Astrocyte (in vitro differentiated cells and primary cell): ENCODE data around the gene LMO1. TPM values are rescaled to one million over a fixed set of nuclear protein-coding genes. Genes with fewer than 3 reads are reported as not detected.

Experiments used
- DNase-seq: peaks from one replicate; pipeline ENCODE4 v3.0.0-alpha.2; 2010; ENCODE audit warnings: low read depth
- FAIRE-seq: peaks from 2 replicates; lab custom pipeline; 2011; peaks lifted over from hg19 to GRCh38; lab: Jason Lieb, UNC
- H2AFZ ChIP-seq: 2 replicates; pipeline ENCODE4 v1.6.0; 2012; ENCODE audit warnings: low read depth, low read length, inconsistent platforms
- H3K27ac ChIP-seq: 2 replicates; pipeline ENCODE4 v1.5.1; 2011; ENCODE audit warnings: low read depth, low read length, inconsistent platforms
- H3K27me3 ChIP-seq: 2 replicates; pipeline ENCODE4 v1.6.0; 2011; ENCODE audit warnings: low read length, inconsistent platforms; ENCODE audit not compliant: insufficient read depth
- H3K36me3 ChIP-seq: 2 replicates; pipeline ENCODE4 v1.5.1; 2011; ENCODE audit warnings: low read length, inconsistent platforms; ENCODE audit not compliant: insufficient read depth
- H3K4me1 ChIP-seq: 2 replicates; pipeline ENCODE4 v1.5.1; 2011; ENCODE audit warnings: low read length, inconsistent platforms; ENCODE audit not compliant: insufficient read depth
- H3K4me2 ChIP-seq: 2 replicates; pipeline ENCODE4 v1.6.0; 2012; ENCODE audit warnings: low read length, inconsistent platforms
- H3K4me3 ChIP-seq: 2 replicates; pipeline ENCODE4 v1.5.1; 2011; ENCODE audit warnings: low read depth, mild to moderate bottlenecking, low read length, inconsistent platforms; ENCODE audit not compliant: insufficient read depth
- H3K79me2 ChIP-seq: 2 replicates; pipeline ENCODE4 v1.6.0; 2012; ENCODE audit warnings: mild to moderate bottlenecking, low read length, inconsistent platforms; ENCODE audit not compliant: insufficient read depth
- H3K9ac ChIP-seq: 2 replicates; pipeline ENCODE4 v1.6.0; 2012; ENCODE audit warnings: mild to moderate bottlenecking, low read length, inconsistent platforms
- H3K9me3 ChIP-seq: 2 replicates; pipeline ENCODE4 v1.5.1; 2012; ENCODE audit warnings: low read depth, mild to moderate bottlenecking, low read length, inconsistent platforms; ENCODE audit not compliant: insufficient read depth
- H4K20me1 ChIP-seq: 2 replicates; pipeline ENCODE4 v1.6.0; 2012; ENCODE audit warnings: low read length, inconsistent platforms; ENCODE audit not compliant: insufficient read depth
- H3K27ac Mint-ChIP-seq: one replicate; pipeline ENCODE4 v1.8.0; 2021; ENCODE audit warnings: mild to moderate bottlenecking, mixed read lengths; ENCODE audit not compliant: unreplicated experiment
- H3K27me3 Mint-ChIP-seq: one replicate; pipeline ENCODE4 v1.8.0; 2021; ENCODE audit warnings: low read depth, mixed read lengths; ENCODE audit not compliant: unreplicated experiment
- H3K36me3 Mint-ChIP-seq: one replicate; pipeline ENCODE4 v1.8.0; 2021; ENCODE audit warnings: low read depth, mixed read lengths; ENCODE audit not compliant: unreplicated experiment
- H3K4me1 Mint-ChIP-seq: one replicate; pipeline ENCODE4 v1.8.0; 2021; ENCODE audit warnings: low read depth, mixed read lengths; ENCODE audit not compliant: unreplicated experiment
- H3K4me3 Mint-ChIP-seq: one replicate; pipeline ENCODE4 v1.8.0; 2021; ENCODE audit warnings: mild to moderate bottlenecking, moderate library complexity, mixed read lengths; ENCODE audit not compliant: unreplicated experiment
- H3K9me3 Mint-ChIP-seq: one replicate; pipeline ENCODE4 v1.8.0; 2021; ENCODE audit warnings: mild to moderate bottlenecking, mixed read lengths; ENCODE audit not compliant: unreplicated experiment
- EZH2 ChIP-seq: IDR thresholded peaks from 2 replicates; pipeline ENCODE4 v1.6.1; 2012; ENCODE audit warnings: mild to moderate bottlenecking, low read length, inconsistent platforms; ENCODE audit not compliant: insufficient read depth
- total RNA-seq: library from RNA; stranded (reverse); gene quantifications from 2 replicates; pipeline ENCODE4 v1.2.1, GENCODE V29; 2021
- TF ChIP-seq, protein P1 (sequence below): IDR thresholded peaks from 2 replicates; pipeline ENCODE4 v1.5.1; 2011; ENCODE audit warnings: low read depth, mild to moderate bottlenecking, inconsistent platforms, low read length, moderate library complexity; ENCODE audit not compliant: insufficient read depth

Gene LMO1
- total RNA-seq, 1 donor from 2014 or later, result 1.5 TPM

DNA sequence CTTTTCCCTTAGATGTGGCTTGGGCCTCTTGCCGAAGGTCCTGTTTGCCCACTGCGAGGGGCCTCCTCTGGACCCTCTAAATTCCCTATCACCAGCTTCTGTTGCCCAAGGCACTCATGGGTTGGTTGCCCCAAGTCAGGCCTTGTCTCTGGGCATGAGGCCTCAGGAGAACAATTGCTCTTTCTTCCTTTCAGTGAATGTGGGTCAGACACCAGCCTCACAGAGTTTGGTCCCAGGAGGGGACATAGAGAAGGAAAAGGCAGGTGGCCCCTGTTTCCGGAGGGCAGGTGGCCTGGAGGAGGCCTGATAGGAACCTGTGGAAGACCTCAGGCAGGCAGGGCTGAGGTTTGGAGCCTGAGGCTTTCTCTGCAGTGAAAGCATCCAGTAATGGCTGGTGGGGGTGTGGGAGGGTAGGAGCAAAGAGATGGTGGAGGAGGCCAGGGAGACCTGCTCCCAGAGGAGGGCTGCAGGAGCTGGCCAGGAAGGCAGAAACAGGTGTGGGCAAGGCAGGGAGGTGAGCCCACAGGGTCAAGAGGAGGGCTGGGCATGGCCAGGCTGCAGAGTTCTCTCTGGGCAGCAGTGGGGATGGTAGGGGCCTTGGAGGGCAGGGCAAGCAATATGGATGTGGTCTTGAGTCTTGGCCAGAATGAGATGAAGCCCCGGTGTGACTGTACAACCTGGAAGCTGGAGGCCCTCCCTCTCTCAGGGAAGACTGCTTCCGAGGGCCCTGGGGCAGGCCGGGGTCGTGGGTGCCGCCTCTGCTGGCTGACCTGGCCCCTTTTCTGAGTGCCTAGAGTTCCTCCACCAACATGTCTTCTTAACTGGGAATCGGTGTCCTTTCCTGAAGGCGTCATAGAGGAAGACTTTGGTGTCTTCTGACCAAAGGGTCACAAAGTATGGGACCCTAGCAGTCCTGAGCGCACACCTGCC, 28.0 kb upstream of the LMO1 start:
- Mint-ChIP-seq H3K4me1 (no peaks in the 10 kb centered on the region), H3K9me3 (no peaks in the 10 kb centered on the region)

DNA sequence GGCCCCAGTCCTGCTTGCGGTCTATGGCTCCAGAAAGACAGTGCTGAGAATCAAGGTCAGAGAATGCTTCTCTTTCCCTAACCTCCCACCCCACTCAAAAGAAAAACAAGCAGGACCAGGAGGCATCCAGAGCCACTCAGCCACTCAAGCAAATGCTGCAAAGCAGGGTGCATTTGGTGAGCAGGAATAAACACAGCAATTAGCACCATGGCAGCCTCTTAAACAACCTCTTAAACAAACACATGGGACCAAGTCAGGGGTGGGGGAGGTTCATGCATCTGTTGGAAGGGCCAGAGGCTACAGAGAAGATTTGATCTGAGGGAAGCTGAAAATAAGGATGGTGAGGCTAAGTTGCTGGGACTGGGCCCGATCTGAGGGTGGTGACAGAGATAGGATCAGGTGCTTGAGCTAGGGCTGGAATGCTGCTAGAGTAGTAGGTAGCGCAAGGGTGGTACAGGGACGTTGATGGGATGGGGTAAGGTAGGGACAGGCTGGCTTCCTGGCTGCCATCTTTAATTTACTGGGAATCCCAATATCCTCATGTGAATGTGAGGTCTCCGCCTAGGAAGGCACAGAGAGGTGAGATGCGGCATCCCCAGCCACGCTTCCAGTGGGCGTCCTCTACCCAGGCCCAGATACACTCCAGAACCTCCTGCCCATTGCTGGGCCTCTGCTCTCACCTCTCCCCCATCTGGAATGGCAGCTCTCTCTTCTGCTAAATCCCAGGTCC, 26.6 kb upstream of the LMO1 start:
- Histone ChIP-seq H3K27ac (no peak overlapping the region), H3K9me3 (no peaks in the 10 kb centered on the region), H3K27me3 (peaks cover 2% of the 10 kb centered on the region), H3K36me3 (no peaks in the 10 kb centered on the region), H3K79me2 (no peaks in the 10 kb centered on the region), H3K9ac (no peak overlapping the region), H3K4me2 (no peak overlapping the region), H3K4me3 (no peak overlapping the region), H2AFZ (no peak overlapping the region), H3K4me1 (no peaks in the 10 kb centered on the region), H4K20me1 (no peaks in the 10 kb centered on the region)
- FAIRE-seq, result no peak
- peaks cover 2% of the 10 kb centered on the region for H3K9me3 Mint-ChIP-seq
- H3K27ac Mint-ChIP-seq, result no peak overlapping the region
- H3K4me1 Mint-ChIP-seq, result no peaks in the 10 kb centered on the region
- H3K4me3 Mint-ChIP-seq, result no peak overlapping the region
- no peak for DNase-seq
- H3K36me3 Mint-ChIP-seq, result no peaks in the 10 kb centered on the region
- no peak for TF ChIP-seq EZH2
- TF ChIP-seq, protein P1, sequence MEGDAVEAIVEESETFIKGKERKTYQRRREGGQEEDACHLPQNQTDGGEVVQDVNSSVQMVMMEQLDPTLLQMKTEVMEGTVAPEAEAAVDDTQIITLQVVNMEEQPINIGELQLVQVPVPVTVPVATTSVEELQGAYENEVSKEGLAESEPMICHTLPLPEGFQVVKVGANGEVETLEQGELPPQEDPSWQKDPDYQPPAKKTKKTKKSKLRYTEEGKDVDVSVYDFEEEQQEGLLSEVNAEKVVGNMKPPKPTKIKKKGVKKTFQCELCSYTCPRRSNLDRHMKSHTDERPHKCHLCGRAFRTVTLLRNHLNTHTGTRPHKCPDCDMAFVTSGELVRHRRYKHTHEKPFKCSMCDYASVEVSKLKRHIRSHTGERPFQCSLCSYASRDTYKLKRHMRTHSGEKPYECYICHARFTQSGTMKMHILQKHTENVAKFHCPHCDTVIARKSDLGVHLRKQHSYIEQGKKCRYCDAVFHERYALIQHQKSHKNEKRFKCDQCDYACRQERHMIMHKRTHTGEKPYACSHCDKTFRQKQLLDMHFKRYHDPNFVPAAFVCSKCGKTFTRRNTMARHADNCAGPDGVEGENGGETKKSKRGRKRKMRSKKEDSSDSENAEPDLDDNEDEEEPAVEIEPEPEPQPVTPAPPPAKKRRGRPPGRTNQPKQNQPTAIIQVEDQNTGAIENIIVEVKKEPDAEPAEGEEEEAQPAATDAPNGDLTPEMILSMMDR, result no peak
- H3K27me3 Mint-ChIP-seq, result peaks cover 28% of the 10 kb centered on the region

More for the DNA sequence above, 28.0 kb upstream of the LMO1 start:
- Histone ChIP-seq H3K9ac (no peak overlapping the region), H3K9me3 (no peaks in the 10 kb centered on the region), H3K27me3 (peaks cover 2% of the 10 kb centered on the region), H3K4me3 (no peak overlapping the region), H4K20me1 (no peaks in the 10 kb centered on the region), H3K4me2 (no peak overlapping the region), H3K27ac (no peak overlapping the region), H3K4me1 (no peaks in the 10 kb centered on the region), H2AFZ (no peak overlapping the region), H3K36me3 (no peaks in the 10 kb centered on the region), H3K79me2 (no peaks in the 10 kb centered on the region)
- FAIRE-seq (no peak), DNase-seq (no peak)
- TF ChIP-seq, protein P1, result no peak
- TF ChIP-seq EZH2, result no peak
- Mint-ChIP-seq H3K36me3 (no peaks in the 10 kb centered on the region), H3K27me3 (peaks cover 27% of the 10 kb centered on the region), H3K4me3 (no peak overlapping the region), H3K27ac (no peak overlapping the region)
